Measurements from ENCODE around the gene HEMK1. TPM values are rescaled to one million over a fixed set of nuclear protein-coding genes. Genes with fewer than 3 reads are reported as not detected.

The HEMK1 gene
- total RNA-seq, 1 donor from 2014 or later: 16.1 TPM

GRCh38 chr3:50600141-50600753 is 30.9 kb downstream of the HEMK1 start:
- no peaks in the 10 kb centered on the region for H3K36me3 ChIP-seq
- no peak for TF ChIP-seq CTCF (IDR thresholded peaks at IDR 0.05; ENCODE audit: borderline replicate concordance)
- no peaks in the 10 kb centered on the region for H3K27me3 ChIP-seq (ENCODE audit: low read depth)
- no peak overlapping the region for H3K4me3 ChIP-seq
- intact Hi-C loops (cut with micrococcal nuclease): no loop called here
- H3K27ac ChIP-seq (replicated peaks): peak overlapping the region; percentile 100
- H3K9me3 ChIP-seq (replicated peaks): no peaks in the 10 kb centered on the region
- DNase-seq: no peak
- peaks cover 69% of the 10 kb centered on the region for H3K4me1 ChIP-seq

- H3K4me3 ChIP-seq: peak overlapping the region; percentile 52
- H3K27me3 ChIP-seq (ENCODE audit: low read depth): no peaks in the 10 kb centered on the region
- TF ChIP-seq CTCF (IDR thresholded peaks at IDR 0.05; ENCODE audit: borderline replicate concordance): no peak
- no peaks in the 10 kb centered on the region for H3K36me3 ChIP-seq
- intact Hi-C loops (cut with micrococcal nuclease): no loop called here
- DNase-seq: peak; percentile 97
- no peaks in the 10 kb centered on the region for H3K9me3 ChIP-seq (replicated peaks)
- peaks cover 77% of the 10 kb centered on the region for H3K4me1 ChIP-seq
- H3K27ac ChIP-seq (replicated peaks): peak overlapping the region; percentile 100
Measured at GRCh38 chr3:50600841-50601591, 31.7 kb downstream of the HEMK1 start.

GRCh38 chr3:50602595-50603191 is 33.4 kb downstream of the HEMK1 start:
- no peak for DNase-seq
- H3K27ac ChIP-seq (replicated peaks): peak overlapping the region; percentile 100
- peaks cover 94% of the 10 kb centered on the region for H3K4me1 ChIP-seq
- H3K4me3 ChIP-seq: no peak overlapping the region
- H3K9me3 ChIP-seq (replicated peaks): no peaks in the 10 kb centered on the region
- no peaks in the 10 kb centered on the region for H3K27me3 ChIP-seq (ENCODE audit: low read depth)
- intact Hi-C loops (cut with micrococcal nuclease): no loop called here
- TF ChIP-seq CTCF (IDR thresholded peaks at IDR 0.05; ENCODE audit: borderline replicate concordance): no peak
- H3K36me3 ChIP-seq: peaks cover 14% of the 10 kb centered on the region

GRCh38 chr3:50603261-50604109 is 34.2 kb downstream of the HEMK1 start:
- Histone ChIP-seq H3K4me3 (no peak overlapping the region), H3K4me1 (peaks cover 100% of the 10 kb centered on the region), H3K36me3 (peaks cover 21% of the 10 kb centered on the region), H3K27ac (replicated peaks) (peak overlapping the region; percentile 100), H3K9me3 (replicated peaks) (no peaks in the 10 kb centered on the region), H3K27me3 (ENCODE audit: low read depth) (no peaks in the 10 kb centered on the region)
- intact Hi-C loops (cut with micrococcal nuclease): no loop called here
- no peak for TF ChIP-seq CTCF (IDR thresholded peaks at IDR 0.05; ENCODE audit: borderline replicate concordance)
- DNase-seq: no peak

- Histone ChIP-seq H3K36me3 (peaks cover 21% of the 10 kb centered on the region), H3K9me3 (replicated peaks) (no peaks in the 10 kb centered on the region), H3K4me3 (no peak overlapping the region), H3K27me3 (ENCODE audit: low read depth) (no peaks in the 10 kb centered on the region), H3K27ac (replicated peaks) (peak overlapping the region; percentile 100), H3K4me1 (peaks cover 100% of the 10 kb centered on the region)
- TF ChIP-seq CTCF (IDR thresholded peaks at IDR 0.05; ENCODE audit: borderline replicate concordance): no peak
- intact Hi-C loops (cut with micrococcal nuclease): no loop called here
- DNase-seq: no peak
Measured at GRCh38 chr3:50604110-50604621, 34.8 kb downstream of the HEMK1 start.
